NT2/D1 (cell line): ENCODE results near the gene TEX29.

Experiments
- DNase-seq: peaks from one replicate; pipeline ENCODE4 v3.0.0-alpha.2; 2011; ENCODE audit warnings: low read depth, low spot score
- H3K27me3 ChIP-seq: 2 replicates; pipeline ENCODE4 v1.6.0; 2011; ENCODE audit warnings: mild to moderate bottlenecking; ENCODE audit not compliant: insufficient read length, insufficient read depth
- H3K36me3 ChIP-seq: 2 replicates; pipeline ENCODE4 v1.6.1; 2011; ENCODE audit warnings: mild to moderate bottlenecking, low read length, mixed read lengths; ENCODE audit not compliant: insufficient read depth, insufficient read length
- H3K4me1 ChIP-seq: 2 replicates; pipeline ENCODE4 v1.5.1; 2011; ENCODE audit not compliant: insufficient read depth, insufficient read length
- H3K4me3 ChIP-seq: 2 replicates; pipeline ENCODE4 v1.5.1; 2011; ENCODE audit warnings: low read depth; ENCODE audit not compliant: insufficient read length
- H3K9ac ChIP-seq: 2 replicates; pipeline ENCODE4 v1.6.0; 2011; ENCODE audit warnings: low read depth; ENCODE audit not compliant: insufficient read length
- H3K9me3 ChIP-seq: 2 replicates; pipeline ENCODE4 v1.5.1; 2011; ENCODE audit warnings: mild to moderate bottlenecking, low read length; ENCODE audit not compliant: insufficient read depth
- SUZ12 ChIP-seq: IDR thresholded peaks from 2 replicates; pipeline ENCODE4 v1.6.1; 2011; ENCODE audit not compliant: insufficient read length, insufficient read depth; ENCODE audit errors: extremely low read depth
- YY1 ChIP-seq: IDR thresholded peaks from 2 replicates; pipeline ENCODE4 v1.6.1; 2011; ENCODE audit not compliant: insufficient read length, insufficient read depth
- ZNF274 ChIP-seq: IDR thresholded peaks from 2 replicates; pipeline ENCODE4 v1.6.1; 2011; ENCODE audit warnings: mild to moderate bottlenecking, low read depth, low read length

TEX29 gene

GRCh38 chr13:111319998-111320911 lies at the start of gene TEX29:
Gene TEX29, plus strand, starts transcription at chr13:111320642. Its CDS starts 249 bp downstream, at chr13:111320891.
- Histone ChIP-seq H3K36me3 (no peaks in the 10 kb centered on the region), H3K4me3 (no peak within 1 kb of the TSS), H3K9ac (no peak within 1 kb of the TSS), H3K27me3 (no peaks in the 10 kb centered on the region), H3K4me1 (peaks cover 2% of the 10 kb centered on the region), H3K9me3 (no peaks in the 10 kb centered on the region)
- TF ChIP-seq YY1 (no peak), ZNF274 (no peak)
- DNase-seq: no peak

- Histone ChIP-seq H3K4me1 (no peaks in the 10 kb centered on the region), H3K36me3 (peaks cover 69% of the 10 kb centered on the region), H3K27me3 (no peaks in the 10 kb centered on the region), H3K9ac (no peak overlapping the region), H3K4me3 (no peak overlapping the region), H3K9me3 (no peaks in the 10 kb centered on the region)
- DNase-seq: no peak
- TF ChIP-seq SUZ12 (no peak), YY1 (no peak), ZNF274 (no peak)
These were observed 49.4 kb upstream of the TEX29 start for GRCh38 chr13:111270765-111271698.

GRCh38 chr13:111272117-111272516 lies 48.3 kb upstream of the TEX29 start:
- H3K36me3 ChIP-seq: peaks cover 73% of the 10 kb centered on the region
- H3K4me3 ChIP-seq: no peak overlapping the region
- no peaks in the 10 kb centered on the region for H3K27me3 ChIP-seq
- no peaks in the 10 kb centered on the region for H3K4me1 ChIP-seq
- no peak for DNase-seq
- no peak overlapping the region for H3K9ac ChIP-seq
- no peaks in the 10 kb centered on the region for H3K9me3 ChIP-seq
- TF ChIP-seq ZNF274 (no peak), YY1 (no peak), SUZ12 (no peak)

GRCh38 chr13:111275382-111275781 lies 45.1 kb upstream of the TEX29 start:
- Histone ChIP-seq H3K36me3 (peaks cover 69% of the 10 kb centered on the region), H3K9me3 (no peaks in the 10 kb centered on the region), H3K4me1 (no peaks in the 10 kb centered on the region), H3K4me3 (no peak overlapping the region), H3K9ac (no peak overlapping the region), H3K27me3 (no peaks in the 10 kb centered on the region)
- TF ChIP-seq ZNF274: no peak
- no peak for TF ChIP-seq YY1
- TF ChIP-seq SUZ12: no peak
- DNase-seq: no peak

- Histone ChIP-seq H3K36me3 (peaks cover 68% of the 10 kb centered on the region), H3K4me3 (no peak overlapping the region), H3K9me3 (no peaks in the 10 kb centered on the region), H3K9ac (no peak overlapping the region), H3K4me1 (no peaks in the 10 kb centered on the region), H3K27me3 (no peaks in the 10 kb centered on the region)
- DNase-seq: no peak
- TF ChIP-seq ZNF274: no peak
- TF ChIP-seq YY1: no peak
- TF ChIP-seq SUZ12: no peak
These were observed 44.3 kb upstream of the TEX29 start for GRCh38 chr13:111275995-111276618.

- no peaks in the 10 kb centered on the region for H3K27me3 ChIP-seq
- no peak overlapping the region for H3K9ac ChIP-seq
- DNase-seq: no peak
- no peaks in the 10 kb centered on the region for H3K9me3 ChIP-seq
- no peaks in the 10 kb centered on the region for H3K4me1 ChIP-seq
- TF ChIP-seq YY1 (no peak), SUZ12 (no peak), ZNF274 (no peak)
- H3K4me3 ChIP-seq: no peak overlapping the region
- peaks cover 77% of the 10 kb centered on the region for H3K36me3 ChIP-seq
These were observed 42.2 kb upstream of the TEX29 start for GRCh38 chr13:111278258-111278657.
